Measurements from ENCODE around the gene TMEM109.

GRCh38 chr11:60890696-60891095 lies 23.3 kb upstream of the TMEM109 start:
- TF ChIP-seq ZNF138 (tag by site-specific recombination; IDR thresholded peaks at IDR 0.05; ENCODE audit: borderline replicate concordance): no peak
- TF ChIP-seq EGR2 (tag by site-specific recombination; IDR thresholded peaks at IDR 0.05; ENCODE audit: low read depth): no peak
- no peak for TF ChIP-seq SP2 (tag by site-specific recombination; IDR thresholded peaks at IDR 0.05)
- TF ChIP-seq CTCF (tag by site-specific recombination; IDR thresholded peaks at IDR 0.05): no peak
- TF ChIP-seq PBX3 (CRISPR knock-in tag; IDR thresholded peaks at IDR 0.05): no peak
- TF ChIP-seq, protein P1, sequence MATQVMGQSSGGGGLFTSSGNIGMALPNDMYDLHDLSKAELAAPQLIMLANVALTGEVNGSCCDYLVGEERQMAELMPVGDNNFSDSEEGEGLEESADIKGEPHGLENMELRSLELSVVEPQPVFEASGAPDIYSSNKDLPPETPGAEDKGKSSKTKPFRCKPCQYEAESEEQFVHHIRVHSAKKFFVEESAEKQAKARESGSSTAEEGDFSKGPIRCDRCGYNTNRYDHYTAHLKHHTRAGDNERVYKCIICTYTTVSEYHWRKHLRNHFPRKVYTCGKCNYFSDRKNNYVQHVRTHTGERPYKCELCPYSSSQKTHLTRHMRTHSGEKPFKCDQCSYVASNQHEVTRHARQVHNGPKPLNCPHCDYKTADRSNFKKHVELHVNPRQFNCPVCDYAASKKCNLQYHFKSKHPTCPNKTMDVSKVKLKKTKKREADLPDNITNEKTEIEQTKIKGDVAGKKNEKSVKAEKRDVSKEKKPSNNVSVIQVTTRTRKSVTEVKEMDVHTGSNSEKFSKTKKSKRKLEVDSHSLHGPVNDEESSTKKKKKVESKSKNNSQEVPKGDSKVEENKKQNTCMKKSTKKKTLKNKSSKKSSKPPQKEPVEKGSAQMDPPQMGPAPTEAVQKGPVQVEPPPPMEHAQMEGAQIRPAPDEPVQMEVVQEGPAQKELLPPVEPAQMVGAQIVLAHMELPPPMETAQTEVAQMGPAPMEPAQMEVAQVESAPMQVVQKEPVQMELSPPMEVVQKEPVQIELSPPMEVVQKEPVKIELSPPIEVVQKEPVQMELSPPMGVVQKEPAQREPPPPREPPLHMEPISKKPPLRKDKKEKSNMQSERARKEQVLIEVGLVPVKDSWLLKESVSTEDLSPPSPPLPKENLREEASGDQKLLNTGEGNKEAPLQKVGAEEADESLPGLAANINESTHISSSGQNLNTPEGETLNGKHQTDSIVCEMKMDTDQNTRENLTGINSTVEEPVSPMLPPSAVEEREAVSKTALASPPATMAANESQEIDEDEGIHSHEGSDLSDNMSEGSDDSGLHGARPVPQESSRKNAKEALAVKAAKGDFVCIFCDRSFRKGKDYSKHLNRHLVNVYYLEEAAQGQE (tag by site-specific recombination; IDR thresholded peaks at IDR 0.05): no peak
- TF ChIP-seq ZNF530 (tag by site-specific recombination; IDR thresholded peaks at IDR 0.05; ENCODE audit: low read depth): no peak
- TF ChIP-seq KLF7 (tag by site-specific recombination; IDR thresholded peaks at IDR 0.05; ENCODE audit: borderline replicate concordance): no peak

Measured in HEK293 (cell line).